ENCODE results near the gene SYT5. TPM values are rescaled to one million over a fixed set of nuclear protein-coding genes. Genes with fewer than 3 reads are reported as not detected.

Gene SYT5
- total and polyA plus RNA-seq, 9 of the 15 experiments (the other 6 are each of a cell fraction or from before 2014, with no cell fraction given): 1.3 to 20.9 (median 8.8) TPM

DNA sequence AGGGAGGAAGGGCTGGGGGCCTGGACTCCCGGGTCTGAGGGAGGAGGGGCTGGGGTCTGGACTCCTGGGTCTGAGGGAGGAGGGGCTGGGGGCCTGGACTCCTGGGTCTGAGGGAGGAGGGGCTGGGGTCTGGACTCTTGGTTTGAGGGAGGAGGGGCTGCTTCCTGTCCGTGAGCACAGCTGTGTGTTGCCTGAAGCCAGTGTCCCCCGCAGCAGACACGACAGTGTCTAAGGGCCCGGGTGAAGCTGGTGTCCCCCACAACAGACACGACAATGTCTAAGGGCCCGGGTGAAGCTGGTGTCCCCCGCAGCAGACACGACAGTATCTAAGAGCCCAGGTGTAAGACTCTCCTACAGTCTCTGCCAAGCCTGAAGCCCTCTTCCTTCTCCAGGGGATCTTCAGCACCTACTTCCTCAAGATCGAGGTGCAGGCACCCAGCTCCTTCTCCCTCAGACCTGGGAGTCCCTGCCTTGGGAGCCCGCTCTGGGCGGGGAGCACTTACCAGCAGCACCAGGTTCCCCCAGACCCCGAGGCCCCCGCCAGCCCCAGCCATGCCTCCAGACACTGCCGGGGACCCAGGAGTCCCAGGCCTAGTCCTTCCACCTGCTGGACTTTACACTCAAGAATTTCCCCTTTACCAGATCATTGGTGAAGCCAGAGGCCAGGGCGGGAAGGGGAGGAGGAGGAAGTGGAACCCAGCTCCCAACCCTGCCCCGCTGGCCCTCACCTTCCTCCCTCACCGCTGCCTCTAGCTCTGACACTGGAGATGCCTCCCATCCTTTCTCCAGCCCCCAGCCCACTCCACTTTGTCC lies 29.0 kb upstream of the SYT5 start, which contains the start of gene PTPRH (continued):
- TF ChIP-seq GABPB1 (CRISPR knock-in tag; IDR thresholded peaks at IDR 0.05): peak; percentile 60; the same call in 1 of the 2 replicates
- TF ChIP-seq GABPA (tag; conservative IDR thresholded peaks at IDR 0.05; ENCODE audit: low read depth): peak; percentile 56; the same call in 1 of the 2 replicates
- TF ChIP-seq HSF4 (CRISPR knock-in tag; IDR thresholded peaks at IDR 0.05; ENCODE audit: borderline replicate concordance): no peak
- TF ChIP-seq E2F6 (IDR thresholded peaks at IDR 0.05; ENCODE audit: borderline replicate concordance in 1 of 2, extremely low read depth in 1 of 2, insufficient read depth in 1 of 2, insufficient read length in 1 of 2, low read depth in 1 of 2, low read length in 1 of 2, poor library complexity in 1 of 2, severe bottlenecking in 1 of 2): peak in 1 of 2 experiments; percentile 20
- no peak for TF ChIP-seq ZNF780A (CRISPR knock-in tag; IDR thresholded peaks at IDR 0.05)
- no peak for TF ChIP-seq NR2C2 (CRISPR knock-in tag; IDR thresholded peaks at IDR 0.05)
- TF ChIP-seq NR2C2 (tag; IDR thresholded peaks at IDR 0.05): no peak
- TF ChIP-seq, protein P1, sequence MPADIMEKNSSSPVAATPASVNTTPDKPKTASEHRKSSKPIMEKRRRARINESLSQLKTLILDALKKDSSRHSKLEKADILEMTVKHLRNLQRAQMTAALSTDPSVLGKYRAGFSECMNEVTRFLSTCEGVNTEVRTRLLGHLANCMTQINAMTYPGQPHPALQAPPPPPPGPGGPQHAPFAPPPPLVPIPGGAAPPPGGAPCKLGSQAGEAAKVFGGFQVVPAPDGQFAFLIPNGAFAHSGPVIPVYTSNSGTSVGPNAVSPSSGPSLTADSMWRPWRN (IDR thresholded peaks at IDR 0.05; ENCODE audit: low read depth): no peak
- peak; percentile 24; the same call in 1 of the 2 replicates for TF ChIP-seq ZBTB7A (IDR thresholded peaks at IDR 0.05; ENCODE audit: borderline replicate concordance, control insufficient read depth, low read depth, low read length)
- no peak for TF ChIP-seq SP1 (CRISPR knock-in tag; IDR thresholded peaks at IDR 0.05)
- TF ChIP-seq TSHZ1 (CRISPR knock-in tag; IDR thresholded peaks at IDR 0.05): no peak
- no peak for TF ChIP-seq NFIX (CRISPR knock-in tag; IDR thresholded peaks at IDR 0.05; ENCODE audit: low read depth)
- no peak for TF ChIP-seq DPF2 (IDR thresholded peaks at IDR 0.05)
- no peak for TF ChIP-seq NUFIP1 (IDR thresholded peaks at IDR 0.05; ENCODE audit: partially characterized antibody)
- no peak for TF ChIP-seq ZNF232 (CRISPR knock-in tag; IDR thresholded peaks at IDR 0.05)
- no peak for TF ChIP-seq MAFF (IDR thresholded peaks at IDR 0.05; ENCODE audit: low read length)
- TF ChIP-seq ZBTB11 (CRISPR knock-in tag; IDR thresholded peaks at IDR 0.05): peak in 2 of 3 experiments; percentile 72 to 91; a peak in 4 of 6 replicates
